Heart left ventricle (tissue), 13 donors: Measurements from ENCODE around the gene DIP2C.

Experiments
- CTCF ChIP-seq, 12 donors: fragments of 200-600 bp; sonication (generic) in 4 of 12; IDR thresholded peaks; one replicate each; pipeline versions ENCODE4 v1.5.0 to v1.8.0; 2018 to 2022; ENCODE audit warnings: antibody characterized with exemption in 12 of 12, mild to moderate bottlenecking in 5 of 12
- POLR2A ChIP-seq, 2 donors: fragments of 450-650 bp; IDR thresholded peaks; one replicate each; pipeline ENCODE4 v1.6.1; 2017; ENCODE audit warnings: antibody characterized with exemption in 2 of 2, mild to moderate bottlenecking in 2 of 2, moderate library complexity in 2 of 2
- donor health status: ischemic (EF 13 %, LVEDD 7.1; RV severe dilation, severe dysfunction).
- donor health status: DM: no; HTN: yes; CAD: no.
- donor health status: DM: no; HTN: no; CAD: no.
- donor health status: ischemic (EF 25% LVEDD 6.9; RV normal size, moderate dysfunction).
- donor health status: ischemic (EF 25% LVEDD 5.7; RV mildly dilated, moderate dysfunction).
- donor health status: ischemic (EF 35%, LVEDD 5.7; RV mildly dilated, moderate dysfunction).
- donor health status: nonischemic (EF 11% LVEDD 7.7; RV severe dilation, severe dysfunction).
- donor health status: DM: yes; HTN: yes; CAD: no.
- donor health status: PGD.
- donor health status: ischemic (EF 29% LVEDD 5.4; RV normal size, mild dysfunction).
- donor health status: nonischemic (EF 23%, LVEDD 6.1; RV moderate dilation, normal function).

GRCh38 chr10:420154-421121, 269.0 kb downstream of the DIP2C start:
- TF ChIP-seq CTCF (IDR thresholded peaks at IDR 0.05) (no peak), POLR2A (IDR thresholded peaks at IDR 0.05) (no peak)
